SK-N-DZ (cell line): ENCODE data around the gene TRIM14.

Source experiments
- small RNA-seq, 2 experiments: library from RNA; depleted of rRNA; stranded (forward); fragments of <200 nt; gene quantifications; one replicate each; pipeline ENCODE3, GENCODE V24; 2014

TRIM14 gene

Small RNA genes within 50 kb of the gene (small RNA-seq; reads per million reads assigned to genes)
- gene RF00017, result 0 reads per million in 2 experiments
- gene RNU6-918P, result 0 reads per million in 2 experiments
